C4-2B (cell line): ENCODE data around the gene SOBP.

Experiments
- ZFX ChIP-seq: fragments of 450-650 bp; IDR thresholded peaks from 2 replicates; pipeline ENCODE4 v1.6.1; 2017
- TF ChIP-seq, protein P1 (sequence below): fragments of 450-650 bp; conservative IDR thresholded peaks from 2 replicates; pipeline ENCODE4 v1.5.1; 2017; ENCODE audit warnings: mild to moderate bottlenecking

- TF ChIP-seq, protein P1, sequence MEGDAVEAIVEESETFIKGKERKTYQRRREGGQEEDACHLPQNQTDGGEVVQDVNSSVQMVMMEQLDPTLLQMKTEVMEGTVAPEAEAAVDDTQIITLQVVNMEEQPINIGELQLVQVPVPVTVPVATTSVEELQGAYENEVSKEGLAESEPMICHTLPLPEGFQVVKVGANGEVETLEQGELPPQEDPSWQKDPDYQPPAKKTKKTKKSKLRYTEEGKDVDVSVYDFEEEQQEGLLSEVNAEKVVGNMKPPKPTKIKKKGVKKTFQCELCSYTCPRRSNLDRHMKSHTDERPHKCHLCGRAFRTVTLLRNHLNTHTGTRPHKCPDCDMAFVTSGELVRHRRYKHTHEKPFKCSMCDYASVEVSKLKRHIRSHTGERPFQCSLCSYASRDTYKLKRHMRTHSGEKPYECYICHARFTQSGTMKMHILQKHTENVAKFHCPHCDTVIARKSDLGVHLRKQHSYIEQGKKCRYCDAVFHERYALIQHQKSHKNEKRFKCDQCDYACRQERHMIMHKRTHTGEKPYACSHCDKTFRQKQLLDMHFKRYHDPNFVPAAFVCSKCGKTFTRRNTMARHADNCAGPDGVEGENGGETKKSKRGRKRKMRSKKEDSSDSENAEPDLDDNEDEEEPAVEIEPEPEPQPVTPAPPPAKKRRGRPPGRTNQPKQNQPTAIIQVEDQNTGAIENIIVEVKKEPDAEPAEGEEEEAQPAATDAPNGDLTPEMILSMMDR = no peak
- no peak for TF ChIP-seq ZFX
These were observed 50.5 kb downstream of the SOBP start for GRCh38 chr6:107540465-107540857.
